Right lobe of liver (tissue), 4 donors: ENCODE data around the gene PAK4.

ENCODE experiments used
- CTCF ChIP-seq, 4 donors: fragments of 200-600 bp in 3 of 4; fragments of 450-650 bp in 1 of 4; IDR thresholded peaks; one replicate each; pipeline versions ENCODE4 v1.5.1 to v1.8.0; 2016 to 2022; ENCODE audit warnings: antibody characterized with exemption in 4 of 4, mild to moderate bottlenecking in 2 of 4
- POLR2A ChIP-seq: fragments of 450-650 bp; IDR thresholded peaks from one replicate; pipeline ENCODE4 v1.6.1; 2017; ENCODE audit warnings: antibody characterized with exemption, mild to moderate bottlenecking
- donor health status: DM: no; HTN: no; CAD: no.
- donor health status: DM: no; HTN: no; CAD: no.
- donor health status: DM: no; HTN: yes; CAD: no.

- TF ChIP-seq CTCF (IDR thresholded peaks at IDR 0.05) (no peak), POLR2A (no peak)
Observed at GRCh38 chr19:39196320-39196719, 70.7 kb downstream of the PAK4 start.
